Measurements from ENCODE around the gene FOXRED2.
"Not testable (repeated sequence)": the region's sequence is repeated elsewhere in the genome, so short reads cannot be mapped to it uniquely, and the experiment has no call there.

The FOXRED2 gene

DNA sequence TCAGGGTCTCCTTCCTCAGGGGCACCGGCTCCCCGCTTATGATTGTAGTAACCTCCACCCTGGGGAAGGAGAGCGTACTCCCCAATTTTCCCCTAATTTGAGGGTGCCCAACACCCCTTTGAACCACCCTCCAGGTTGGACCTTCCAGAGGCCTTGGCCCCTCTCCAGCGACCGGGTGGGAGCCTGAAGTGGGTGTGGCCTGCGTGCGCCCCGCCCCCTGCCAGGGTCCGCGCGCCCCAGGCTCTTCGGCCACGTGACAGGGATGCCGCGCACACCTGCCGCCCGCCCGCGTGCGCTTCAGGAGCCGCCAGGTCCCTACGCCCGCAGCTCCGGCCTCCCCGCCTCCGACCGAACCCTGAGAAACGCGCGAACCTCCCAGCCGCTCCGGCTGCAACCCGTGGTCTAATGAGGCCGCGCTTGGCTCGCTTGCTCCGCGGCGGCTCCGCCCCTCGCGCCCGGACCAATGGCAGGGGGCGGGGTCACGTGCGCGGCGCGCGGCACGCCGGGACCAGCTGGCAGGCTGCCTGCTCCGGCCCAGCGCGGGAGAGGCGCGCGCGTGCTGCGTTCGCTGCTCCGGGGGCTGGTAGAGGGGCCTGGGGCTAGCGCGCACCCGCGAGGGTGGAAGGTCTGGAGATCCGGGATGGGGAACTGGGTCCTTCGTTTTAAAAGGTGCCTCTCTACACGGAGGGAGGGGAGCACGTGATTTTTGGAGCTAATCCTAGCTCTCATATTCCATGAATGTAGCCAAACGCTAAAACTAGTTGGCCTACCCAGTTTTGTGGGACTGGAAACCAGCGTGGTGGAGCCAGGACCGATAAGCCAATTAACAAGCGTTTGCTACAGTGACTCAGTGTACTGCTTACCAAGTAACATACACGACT, at the start of gene FOXRED2:
FOXRED2 (minus strand) TSS at position 404 of the 881 bp plus-strand sequence. CDS start 618 bp downstream, outside the sequence.
- peak; percentile 53 to 79 for DNase-seq

DNA sequence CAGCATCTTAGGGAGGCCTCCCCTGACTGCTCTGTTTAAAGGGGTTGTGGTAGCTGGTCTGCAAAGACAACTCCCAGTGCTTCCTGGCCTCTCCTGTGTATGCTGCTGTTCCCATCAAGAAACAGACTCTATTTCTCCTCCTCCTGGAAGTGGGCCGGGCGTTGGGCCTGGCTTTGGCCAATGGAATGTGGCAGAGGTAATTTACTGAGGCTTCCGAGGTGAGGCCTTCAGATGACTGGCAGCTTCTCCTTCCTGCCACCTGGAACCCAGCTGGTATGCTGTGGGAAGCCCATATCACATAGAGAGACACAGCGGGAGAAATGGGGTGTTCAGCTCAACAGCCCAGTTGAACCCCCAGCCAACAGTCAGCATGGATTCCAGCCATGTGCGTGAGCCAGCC, 47.3 kb upstream of the FOXRED2 start:
- no peak for DNase-seq

DNA sequence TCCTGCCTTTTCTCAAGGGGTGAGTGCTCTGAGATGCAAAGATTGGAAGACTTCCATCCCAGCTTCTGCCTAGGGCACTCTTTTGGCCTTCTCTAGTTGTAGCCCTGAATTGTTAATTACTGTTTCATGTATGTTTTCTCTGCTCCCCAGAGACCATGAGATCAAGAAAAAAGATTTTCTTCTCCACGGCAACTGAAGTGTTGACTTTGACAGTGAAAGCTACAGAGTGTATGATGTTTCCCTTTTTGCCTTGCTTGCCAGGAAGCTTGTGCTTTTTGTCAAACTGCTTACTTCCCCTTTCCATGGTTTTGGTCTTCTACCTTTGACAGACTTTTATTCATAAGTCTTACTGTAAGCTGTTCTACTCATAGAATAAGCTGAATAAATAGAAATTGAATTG, 45.4 kb upstream of the FOXRED2 start:
- no peak for DNase-seq

DNA sequence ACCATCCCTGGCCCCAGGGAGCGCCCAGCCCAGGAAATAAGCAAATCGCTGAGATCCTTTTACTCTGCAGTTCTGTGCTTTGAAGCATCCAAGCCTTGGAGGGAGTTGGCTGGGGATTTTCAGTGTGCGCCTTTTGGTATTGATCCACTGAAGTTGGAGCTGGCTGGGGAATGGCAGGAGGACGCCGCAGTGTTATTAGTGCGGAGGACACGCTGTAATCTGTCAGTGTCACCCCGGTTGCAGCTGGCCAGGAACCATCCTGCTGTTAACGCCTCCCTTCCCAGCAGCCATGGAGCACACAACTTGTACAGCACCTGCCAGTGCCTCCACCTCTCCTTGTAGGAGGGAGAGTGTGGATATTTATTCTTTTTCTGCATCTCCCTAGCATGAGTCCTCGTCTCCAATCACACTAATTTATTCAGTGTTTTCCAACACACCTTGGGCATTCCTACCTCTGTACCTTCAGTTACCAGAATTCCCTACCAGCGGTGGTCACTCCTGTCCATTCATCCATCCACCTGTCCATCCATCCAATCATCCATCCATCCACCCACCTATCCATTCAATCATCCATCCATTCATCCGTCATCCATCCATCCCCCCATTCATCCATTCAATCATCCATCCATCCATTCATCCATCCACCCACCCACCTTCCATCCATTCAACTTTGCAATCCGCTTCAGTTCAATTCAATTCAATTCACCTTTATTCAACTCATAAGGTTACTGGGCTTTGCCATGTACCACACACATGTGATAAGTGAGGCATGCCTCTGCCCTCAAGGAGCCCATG, 44.1 kb upstream of the FOXRED2 start:
- no peak for DNase-seq

DNA sequence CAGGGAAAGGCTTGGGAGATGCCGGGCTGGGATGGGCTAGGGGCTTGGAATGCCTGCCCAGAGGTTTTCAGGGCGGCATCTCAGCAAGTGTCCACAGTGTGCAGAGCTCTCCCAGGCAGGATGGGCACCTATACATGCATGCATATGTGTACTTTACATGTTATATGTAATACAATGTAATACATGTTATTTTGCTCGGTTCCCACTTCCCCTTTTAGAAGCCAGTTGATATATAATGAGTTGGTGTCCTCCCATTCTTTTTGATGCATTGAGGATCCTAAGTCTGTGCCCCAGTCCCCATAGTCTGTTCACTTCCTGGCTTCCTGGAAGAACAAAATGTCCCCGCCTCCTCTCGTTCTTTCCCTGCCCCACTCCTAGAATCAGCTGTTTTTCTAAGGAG, 42.2 kb upstream of the FOXRED2 start:
- DNase-seq, result no peak

DNA sequence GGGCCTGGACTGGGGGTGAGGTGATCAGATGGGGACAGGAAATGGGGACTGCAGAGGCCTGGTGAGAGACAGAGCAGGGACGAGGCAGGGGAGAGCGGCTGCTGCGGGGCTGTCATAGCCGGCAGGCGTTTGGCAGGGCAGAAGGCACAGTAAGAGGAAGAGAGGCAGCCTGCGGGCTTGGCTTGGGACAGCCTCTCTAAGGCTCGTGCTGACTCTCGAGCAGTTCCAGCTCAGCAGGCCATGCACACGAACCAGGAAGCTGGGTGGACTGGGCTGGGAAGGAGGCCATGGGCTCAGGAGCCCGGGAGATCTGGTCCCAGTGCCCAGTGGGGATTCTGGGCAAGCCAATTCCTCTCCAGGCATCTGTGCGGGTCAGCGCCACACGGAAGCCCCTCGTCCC, 41.8 kb upstream of the FOXRED2 start:
- DNase-seq, result no peak

DNA sequence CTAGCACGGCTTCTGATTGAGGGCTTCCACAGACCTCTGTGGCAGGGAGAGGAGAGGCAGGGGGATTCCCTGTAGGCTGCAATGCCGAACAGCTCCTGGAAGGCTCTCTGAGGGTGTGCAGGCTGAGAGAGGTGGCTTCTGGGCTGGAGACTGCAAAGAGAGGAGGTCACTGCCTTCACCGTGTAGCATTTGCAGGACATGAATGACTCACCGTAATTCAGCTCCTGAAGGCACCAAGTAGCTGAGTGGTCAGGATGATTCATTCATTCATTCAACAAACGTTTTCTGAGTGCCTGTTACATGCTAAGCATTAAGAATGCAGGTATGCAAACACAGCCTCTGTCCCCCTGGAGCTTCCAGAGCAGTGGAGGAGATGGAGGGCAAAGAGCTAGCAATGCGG, 40.1 kb upstream of the FOXRED2 start:
- DNase-seq, result no peak

DNA sequence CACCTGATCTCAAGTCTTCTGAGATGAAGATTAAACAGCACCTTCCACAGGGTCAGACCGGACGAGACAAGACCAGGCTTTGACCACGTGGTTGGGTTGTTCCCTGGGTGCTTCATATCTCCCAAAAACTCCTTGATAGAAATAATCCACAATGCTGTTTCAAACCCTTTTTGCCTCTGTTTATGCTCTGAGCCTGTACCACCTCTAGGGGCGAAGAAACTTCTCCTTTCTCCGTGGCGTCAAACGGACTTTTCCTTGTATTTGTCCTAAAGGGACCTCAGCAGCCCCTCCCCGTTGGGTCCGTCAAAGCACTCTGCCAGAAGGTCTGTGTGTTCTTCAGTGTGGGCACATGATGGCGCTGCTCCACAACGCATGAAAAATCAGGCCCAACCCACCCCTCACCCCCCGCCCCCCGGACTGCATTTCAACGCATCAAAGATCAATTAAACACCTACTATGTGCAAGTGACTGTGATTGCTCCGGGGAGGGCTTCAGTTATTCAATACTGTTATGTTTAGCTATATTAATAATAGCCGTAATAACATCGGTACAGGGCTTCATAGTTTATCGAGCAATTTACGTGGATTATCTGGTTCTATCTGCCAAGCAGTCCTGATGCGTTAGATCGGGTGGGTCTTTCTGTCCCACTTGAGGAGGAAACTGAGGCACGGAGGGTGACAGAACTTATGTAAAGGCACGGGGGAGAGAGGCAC, 39.4 kb upstream of the FOXRED2 start:
- DNase-seq, result peak in 1 of 2 experiments; percentile 9

DNA sequence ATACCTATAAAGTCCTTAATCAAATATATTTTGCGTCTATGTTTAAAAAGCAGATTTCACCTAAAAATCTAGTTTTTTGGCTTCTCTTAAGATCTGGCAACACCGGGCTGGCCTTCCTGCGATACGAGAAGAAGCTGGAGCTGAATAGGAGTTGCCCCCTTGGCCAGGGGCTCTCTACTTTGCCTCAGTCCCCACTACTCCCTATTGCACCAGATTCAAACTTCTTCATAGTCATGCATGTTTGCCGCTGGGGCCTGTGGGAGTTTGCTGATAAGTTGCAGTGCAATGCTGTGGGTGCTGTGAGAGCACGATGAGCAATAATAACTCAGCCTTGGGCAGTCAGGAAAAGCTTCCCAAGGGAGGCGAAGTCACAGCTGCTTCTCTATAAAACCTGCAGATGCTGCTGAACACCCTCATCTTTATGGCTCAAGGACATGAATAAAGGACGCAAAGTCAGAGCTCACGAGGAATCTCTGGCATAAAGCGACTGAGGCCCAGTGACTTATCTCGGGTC, 37.3 kb upstream of the FOXRED2 start:
- DNase-seq, result no peak

DNA sequence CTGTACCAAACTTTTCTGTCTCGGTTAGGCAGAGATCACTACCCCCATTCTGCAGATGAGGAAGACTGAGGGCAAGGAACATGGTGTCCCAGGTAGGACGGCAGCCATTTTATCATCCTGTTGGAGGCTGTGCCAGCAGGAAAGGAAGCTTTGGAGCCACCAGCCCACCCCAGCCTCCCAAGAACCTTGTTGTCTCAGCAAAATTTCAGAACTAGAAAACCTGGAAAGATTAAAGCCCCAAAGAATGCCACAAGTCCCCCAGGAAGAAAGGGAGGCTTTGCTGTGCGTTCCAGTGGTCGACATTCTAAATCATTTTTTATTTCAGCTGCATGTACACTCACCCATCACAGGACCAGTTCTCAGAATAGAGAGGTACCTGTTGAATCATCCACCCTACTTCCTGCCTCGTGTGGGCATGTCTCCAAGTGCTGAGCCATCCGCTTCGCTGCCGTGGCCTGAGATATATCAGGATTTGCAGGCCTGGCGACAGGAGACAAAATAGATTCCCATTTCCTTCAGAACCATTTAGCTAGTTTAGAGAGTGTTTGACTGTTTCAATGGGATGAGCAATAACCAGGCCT, 35.1 kb upstream of the FOXRED2 start:
- no peak for DNase-seq

DNA sequence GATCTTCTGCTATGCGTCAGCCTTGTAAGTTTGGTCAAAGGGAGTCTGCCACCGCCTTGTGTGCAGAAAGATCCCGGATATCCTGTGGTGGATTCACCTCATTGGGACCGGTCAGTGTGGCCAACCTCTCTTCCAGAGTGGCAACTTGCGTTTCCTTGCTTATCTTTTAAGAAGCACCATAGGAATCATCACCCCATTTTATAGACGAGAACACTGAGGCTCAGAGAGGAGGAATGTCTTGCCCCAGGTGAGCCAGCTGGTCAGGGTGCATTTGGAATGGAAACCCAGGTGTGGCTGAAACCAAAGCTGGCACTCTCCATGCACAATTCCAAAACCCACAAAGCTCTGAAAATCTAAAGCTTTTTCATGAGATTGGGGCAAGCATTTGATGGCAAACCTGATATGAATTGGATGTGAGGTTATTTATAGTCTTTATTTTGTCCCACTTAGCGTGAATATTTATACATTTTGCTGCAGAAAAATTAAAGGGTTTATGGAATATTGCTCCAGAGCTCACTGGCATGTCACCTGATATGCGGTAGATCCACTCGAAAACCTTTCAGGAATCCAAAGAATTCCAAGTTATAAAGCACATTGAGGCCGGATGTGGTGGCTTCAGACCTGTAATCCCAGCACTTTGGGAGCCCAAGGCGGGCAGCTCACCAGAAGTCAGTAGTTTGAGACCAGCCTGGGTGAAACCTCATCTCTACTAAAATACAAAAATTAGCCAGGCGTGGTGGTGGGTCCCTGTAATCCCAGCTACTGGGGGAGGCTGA, 34.2 kb upstream of the FOXRED2 start:
- no peak for DNase-seq

DNA sequence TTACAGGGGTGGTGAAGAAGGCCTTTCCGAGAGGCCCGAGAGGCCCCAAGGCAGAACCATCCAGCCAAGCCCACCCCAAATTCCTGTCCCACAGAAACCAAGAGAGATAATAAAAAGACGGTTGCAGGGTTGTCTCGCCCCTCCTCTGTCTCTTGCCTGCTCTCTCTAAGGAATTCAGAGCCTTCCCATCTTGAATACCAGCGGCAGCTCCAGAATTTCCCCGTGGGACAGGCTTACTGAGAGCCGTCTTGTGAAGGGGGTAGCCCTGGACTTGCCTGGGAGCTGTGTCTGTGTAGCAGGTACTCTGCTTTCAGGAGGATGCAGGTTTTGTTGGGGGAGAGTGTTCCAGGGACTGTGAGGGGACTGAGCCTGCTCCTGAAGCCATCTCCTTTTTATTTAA, 31.7 kb upstream of the FOXRED2 start:
- DNase-seq, result no peak

DNA sequence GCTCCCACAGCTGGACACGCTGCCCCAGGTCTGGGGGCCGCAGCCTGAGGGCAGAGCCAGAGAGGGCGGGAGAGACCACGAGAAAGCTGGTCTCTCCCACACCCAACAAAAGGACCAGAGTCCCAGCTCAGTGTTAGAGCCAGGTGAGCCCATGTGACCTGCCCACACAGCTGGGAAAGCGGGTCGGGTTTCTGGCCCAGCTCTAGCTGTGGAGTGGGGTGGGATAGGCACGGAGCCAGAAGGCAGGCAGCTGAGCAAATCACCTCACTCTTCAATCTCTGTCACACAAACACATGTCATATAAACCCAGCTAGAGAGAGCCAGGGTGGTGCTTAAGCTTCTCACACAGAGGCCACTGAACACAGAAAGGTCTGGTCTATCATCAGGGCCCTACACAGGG, 29.9 kb upstream of the FOXRED2 start:
- DNase-seq, result peak; percentile 58 to 74

DNA sequence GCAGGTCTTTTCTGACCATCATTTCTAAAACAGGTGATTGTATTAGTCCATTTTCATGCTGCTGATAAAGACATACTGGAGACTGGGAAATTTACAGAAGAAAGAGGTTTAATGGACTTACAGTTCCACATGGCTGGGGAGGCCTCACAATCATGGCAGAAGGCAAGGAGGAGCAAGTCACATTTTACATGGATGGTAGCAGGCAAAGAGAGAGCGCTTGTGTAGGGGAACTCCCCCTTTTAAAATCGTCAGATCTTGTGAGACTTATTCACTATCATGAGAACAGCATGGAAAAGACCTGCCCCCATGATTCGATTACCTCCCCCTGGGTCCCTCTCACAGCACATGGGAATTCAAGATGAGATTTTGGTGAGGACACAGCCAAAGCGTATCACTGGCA, 26.5 kb upstream of the FOXRED2 start:
- DNase-seq, result not testable (repeated sequence)

DNA sequence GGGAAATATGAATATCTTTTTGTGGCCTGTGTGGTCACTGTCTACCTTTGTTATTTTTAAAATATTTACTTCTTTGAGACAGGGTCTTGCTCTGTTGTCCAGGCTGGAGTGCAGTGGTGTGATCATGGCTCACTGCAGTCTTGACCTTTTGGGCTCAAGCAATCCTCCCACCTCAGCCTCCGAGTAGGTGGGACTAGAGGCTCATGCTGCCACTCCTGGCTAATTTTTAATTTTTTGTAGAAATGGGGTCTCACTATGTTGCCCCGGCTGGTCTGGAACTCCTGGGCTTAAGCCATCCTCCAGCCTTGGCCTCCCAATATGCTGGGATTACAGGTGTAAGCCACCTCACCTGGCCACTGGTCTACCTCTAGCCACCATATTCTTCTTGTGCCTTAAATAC, 25.6 kb upstream of the FOXRED2 start:
- DNase-seq, result no peak

DNA sequence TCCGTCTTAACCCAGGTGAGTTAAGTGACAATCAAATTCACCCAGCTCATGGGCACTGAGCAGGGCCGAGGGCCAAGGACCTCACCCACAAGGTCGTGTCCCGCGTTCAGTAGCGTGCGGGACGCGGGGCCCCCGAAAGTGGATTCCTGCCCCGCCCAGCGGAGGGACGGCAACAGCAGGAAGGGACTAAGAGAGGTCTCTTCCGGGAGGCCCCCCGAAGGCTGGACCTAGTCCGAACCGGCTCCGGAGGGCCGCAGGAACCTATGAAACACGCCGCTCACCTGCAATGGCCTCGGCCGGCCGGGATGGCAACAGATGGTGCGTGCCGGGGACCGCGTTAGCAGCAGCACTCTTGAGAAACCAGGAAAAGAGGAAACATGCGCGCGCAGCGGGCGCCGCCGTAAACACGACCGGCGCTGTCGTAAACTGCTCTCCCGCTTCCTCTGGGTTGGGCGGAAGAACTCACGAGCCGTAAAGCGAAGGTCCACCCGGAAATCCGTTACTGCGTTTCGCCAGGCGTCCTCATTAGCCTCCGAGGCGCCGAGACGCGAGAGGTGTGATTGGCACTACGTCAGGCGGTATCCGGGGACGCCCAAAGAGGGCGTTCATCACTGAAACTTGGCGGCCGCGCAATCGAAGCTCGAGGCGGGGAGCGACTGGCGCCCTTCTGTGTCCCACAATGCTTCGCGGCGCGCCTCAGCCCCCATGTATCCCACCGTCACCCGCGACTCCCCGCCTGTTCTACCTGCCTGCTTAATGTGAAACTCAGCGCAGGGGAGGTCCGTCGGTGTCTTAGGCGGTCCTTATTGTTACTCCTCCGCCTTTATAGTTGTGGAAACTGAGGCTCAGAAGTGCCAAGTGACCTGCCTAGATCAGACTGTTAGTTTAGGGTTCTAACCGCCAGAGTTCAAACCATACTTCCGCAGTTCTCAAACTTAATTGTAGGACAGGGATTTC, 22.2 kb upstream of the FOXRED2 start, which contains the start of gene EIF3D:
EIF3D (minus strand) TSS at position 372 of the 957 bp plus-strand sequence. CDS start 3,045 bp downstream, outside the sequence.
- DNase-seq, result peak; percentile 88 to 93

DNA sequence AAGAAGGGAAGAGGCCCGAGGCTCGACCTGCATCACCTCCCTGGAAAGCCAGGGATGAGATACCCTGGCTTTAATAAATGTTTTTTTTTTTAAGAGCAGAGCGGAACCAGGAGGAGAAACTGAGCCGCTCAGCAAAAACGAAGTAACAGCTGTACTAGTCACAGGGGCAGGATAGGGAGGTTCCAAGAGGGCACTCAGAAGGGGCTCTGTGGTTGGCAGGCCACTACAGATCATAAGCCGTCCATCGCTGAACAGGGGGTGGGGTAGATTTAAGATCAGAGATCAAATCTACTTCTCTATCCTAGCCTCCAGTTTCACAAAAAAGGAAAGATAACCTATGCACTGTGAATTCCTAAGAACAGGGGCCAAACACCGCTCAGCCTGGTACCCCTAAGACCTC, 21.5 kb upstream of the FOXRED2 start:
- DNase-seq, result no peak

DNA sequence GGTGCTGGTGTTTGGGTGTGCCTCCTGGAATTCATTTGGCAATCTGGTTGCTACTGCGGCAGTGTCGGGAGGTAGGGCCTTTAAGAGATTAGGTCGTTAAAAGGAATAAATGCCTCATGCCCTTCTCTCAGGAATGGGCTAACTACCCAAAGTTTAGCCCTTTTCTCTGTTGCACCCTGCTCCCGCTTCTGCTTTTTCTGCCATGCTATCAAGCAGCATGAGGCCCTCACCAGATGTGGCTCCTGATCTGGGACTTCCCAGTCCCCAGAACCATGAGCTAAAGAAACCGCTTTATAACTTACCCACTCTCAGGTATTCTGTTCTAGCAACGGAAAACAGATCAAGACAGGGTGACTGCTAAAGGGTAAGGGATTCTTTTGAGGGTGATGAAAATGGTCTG, 15.8 kb upstream of the FOXRED2 start:
- no peak for DNase-seq

DNA sequence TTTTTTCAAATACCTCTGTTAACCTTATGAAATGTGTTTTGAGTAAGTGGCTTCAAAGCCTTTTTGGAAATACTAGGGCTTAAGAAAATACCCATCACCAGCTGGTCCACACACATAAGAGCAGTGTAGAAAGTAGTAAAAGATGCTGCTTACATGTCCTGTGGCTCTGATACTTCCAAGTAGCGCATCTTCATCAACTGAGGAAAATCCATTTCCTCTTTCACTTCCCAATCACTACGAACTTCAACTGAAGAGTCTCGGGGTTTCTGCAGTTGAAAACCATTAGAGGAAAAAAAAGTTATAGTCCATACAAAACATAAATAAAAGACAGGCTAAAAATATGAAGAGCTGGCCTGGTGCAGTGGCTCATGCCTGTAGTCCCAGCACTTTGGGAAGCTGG, 13.6 kb upstream of the FOXRED2 start:
- no peak for DNase-seq

DNA sequence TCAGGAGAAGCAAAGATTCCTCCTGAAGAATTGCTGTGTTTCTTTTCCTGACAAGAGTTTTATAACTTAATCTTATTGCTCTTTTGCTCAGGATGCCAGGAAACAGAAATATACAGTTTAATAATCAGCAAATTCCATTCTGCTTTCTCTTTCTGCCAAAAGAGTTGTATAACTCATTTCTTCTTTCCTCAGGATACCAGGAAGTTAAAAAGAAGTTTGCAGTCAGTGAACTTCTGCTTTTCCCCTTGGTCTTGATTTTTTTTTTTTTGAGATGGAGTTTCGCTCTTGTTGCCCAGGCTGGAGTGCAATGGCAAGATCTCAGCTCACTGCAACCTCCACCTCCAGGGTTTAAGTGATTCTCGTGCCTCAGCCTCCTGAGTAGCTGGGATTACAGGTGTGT, 13.1 kb upstream of the FOXRED2 start:
- not testable (repeated sequence) for DNase-seq

DNA sequence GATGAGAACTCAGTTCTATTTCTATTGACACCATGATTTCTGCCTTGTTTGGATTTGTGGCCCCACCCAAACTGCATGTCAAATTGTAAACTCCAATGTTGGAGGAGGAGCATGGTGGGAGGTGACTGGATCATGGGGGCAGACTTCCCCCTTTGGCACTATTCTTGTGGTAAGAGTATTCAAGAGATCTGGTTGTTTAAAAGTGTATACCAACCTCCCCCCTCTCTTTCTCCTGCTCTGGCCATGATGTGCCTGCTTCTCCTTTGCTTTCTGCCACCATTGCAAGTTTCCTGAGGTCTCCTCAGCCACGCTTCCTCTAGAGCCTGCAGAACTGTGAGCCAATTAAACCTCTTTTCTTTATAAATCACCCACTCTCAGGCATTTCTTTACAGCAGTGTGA, 7.9 kb upstream of the FOXRED2 start:
- DNase-seq, result no peak

Measured in NCI-H187 (cell line).